ENCODE measurements around the gene MR1. TPM values are rescaled to one million over a fixed set of nuclear protein-coding genes. Genes with fewer than 3 reads are reported as not detected.
A peak's percentile ranks its signal among the peaks of the same experiment; 100 is the strongest.

Gene MR1
- total and polyA plus RNA-seq, 9 of the 15 experiments (the other 6 are each of a cell fraction or from before 2014, with no cell fraction given) = 9.7 to 21.7 (median 15.6) TPM

GRCh38 chr1:181033128-181033798, 520 bp upstream of the MR1 start (continued):
- TF ChIP-seq STAT6 (CRISPR knock-in tag; IDR thresholded peaks at IDR 0.05) (no peak), TOE1 (IDR thresholded peaks at IDR 0.05; ENCODE audit: borderline replicate concordance) (peak; percentile 69), TOE1 (CRISPR knock-in tag; IDR thresholded peaks at IDR 0.05; ENCODE audit: borderline replicate concordance, low read depth) (no peak), IRF9 (tag; IDR thresholded peaks at IDR 0.05) (peak; percentile 19; the same call in 1 of the 2 replicates), LEF1 (IDR thresholded peaks at IDR 0.05) (peak; percentile 23; the same call in 1 of the 2 replicates), ZNF224 (CRISPR knock-in tag; IDR thresholded peaks at IDR 0.05) (no peak), ZNF324 (CRISPR knock-in tag; IDR thresholded peaks at IDR 0.05) (peak; percentile 33; the same call in 1 of the 2 replicates), ZNF197 (CRISPR knock-in tag; IDR thresholded peaks at IDR 0.05; ENCODE audit: low read depth) (peak; percentile 32; the same call in 1 of the 2 replicates), ZBTB49 (CRISPR knock-in tag; IDR thresholded peaks at IDR 0.05; ENCODE audit: borderline replicate concordance) (no peak), NCOR1 (IDR thresholded peaks at IDR 0.05) (no peak), REST (IDR thresholded peaks at IDR 0.05; ENCODE audit: borderline replicate concordance) (peak; percentile 66; the same call in 1 of the 2 replicates), REST (CRISPR knock-in tag; IDR thresholded peaks at IDR 0.05; ENCODE audit: low read depth) (no peak; the same call in 1 of the 2 replicates), WHSC1 (IDR thresholded peaks at IDR 0.05; ENCODE audit: low read length) (no peak)
